GM21367 (cell line): ENCODE data around the gene LTBP1.

Experiments used
- ATAC-seq: cut with Tn5 transposase; IDR thresholded peaks from one replicate; pipeline ENCODE4 v1.9.1; 2021; ENCODE audit not compliant: unreplicated experiment

Gene LTBP1

DNA sequence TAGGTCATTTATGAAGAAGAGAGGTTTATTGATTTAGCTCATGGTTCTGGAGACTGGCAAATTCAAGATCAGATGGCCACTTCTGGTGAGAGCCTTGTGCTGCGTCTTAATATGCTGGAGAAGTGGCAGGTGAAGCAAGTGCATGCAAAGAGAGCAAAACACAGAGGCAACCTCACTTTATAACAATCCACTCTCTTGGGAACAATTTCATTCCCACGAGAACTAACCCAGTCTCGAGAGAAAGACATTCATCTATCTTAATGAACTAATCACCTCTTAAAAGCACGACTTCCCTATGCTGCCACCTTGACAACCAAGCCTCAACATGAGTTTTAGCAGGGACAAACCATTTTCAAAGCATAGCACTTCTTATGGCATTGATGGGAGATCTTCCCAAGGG, 343.2 kb downstream of the LTBP1 start:
- no peak for ATAC-seq

DNA sequence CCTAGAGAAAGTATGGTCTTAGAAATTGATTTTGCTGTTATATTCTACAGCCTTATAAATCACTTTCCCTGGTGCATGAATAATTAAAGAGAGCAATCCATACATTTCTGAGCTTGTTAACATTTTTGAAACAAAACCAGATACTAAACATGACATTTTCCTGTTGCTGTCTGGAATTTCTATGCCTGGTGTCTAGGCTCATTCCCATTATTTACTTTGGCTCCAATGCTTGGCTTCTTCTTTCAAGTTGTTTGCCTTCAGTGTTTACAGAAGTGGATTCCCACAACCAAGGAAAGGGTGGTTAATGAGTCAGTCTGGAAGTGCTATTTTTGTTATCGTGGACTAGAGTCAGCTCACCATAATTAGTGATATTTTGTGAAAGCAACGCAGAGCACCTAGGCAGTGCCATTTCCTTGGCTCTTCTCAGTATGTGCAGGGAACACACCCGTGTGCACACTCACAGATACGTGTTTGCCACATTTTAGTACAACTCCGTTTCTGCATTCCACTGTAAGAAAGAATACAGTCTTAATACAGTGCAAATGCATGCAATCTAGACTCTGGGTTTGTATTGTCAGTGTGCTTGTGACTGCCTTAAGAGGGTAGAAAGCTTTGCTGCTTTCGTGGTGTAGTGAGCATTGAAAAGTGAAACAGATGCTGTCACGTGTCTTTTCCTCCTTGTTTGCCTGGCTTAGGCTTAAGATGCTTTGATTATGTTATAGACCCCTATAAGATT, 344.7 kb downstream of the LTBP1 start:
- no peak for ATAC-seq

DNA sequence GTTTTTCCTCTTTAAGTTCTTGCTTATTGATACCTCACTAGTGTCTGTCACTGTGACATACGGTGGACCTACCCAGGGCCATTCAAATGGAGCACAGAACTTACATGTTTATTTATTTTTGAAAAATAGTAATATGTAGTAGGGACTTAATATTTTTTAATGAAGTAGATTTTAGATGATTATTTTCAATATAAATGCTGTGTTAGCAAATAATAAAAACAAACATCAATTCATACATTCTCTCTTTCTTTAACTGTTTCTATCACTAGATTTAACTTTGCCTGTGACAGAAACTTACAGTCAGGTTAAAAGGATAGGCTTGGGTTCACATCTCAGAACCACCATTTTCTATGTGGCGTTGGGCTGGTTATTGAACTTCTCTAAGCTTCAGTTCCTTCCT, 345.3 kb downstream of the LTBP1 start:
- no peak for ATAC-seq

DNA sequence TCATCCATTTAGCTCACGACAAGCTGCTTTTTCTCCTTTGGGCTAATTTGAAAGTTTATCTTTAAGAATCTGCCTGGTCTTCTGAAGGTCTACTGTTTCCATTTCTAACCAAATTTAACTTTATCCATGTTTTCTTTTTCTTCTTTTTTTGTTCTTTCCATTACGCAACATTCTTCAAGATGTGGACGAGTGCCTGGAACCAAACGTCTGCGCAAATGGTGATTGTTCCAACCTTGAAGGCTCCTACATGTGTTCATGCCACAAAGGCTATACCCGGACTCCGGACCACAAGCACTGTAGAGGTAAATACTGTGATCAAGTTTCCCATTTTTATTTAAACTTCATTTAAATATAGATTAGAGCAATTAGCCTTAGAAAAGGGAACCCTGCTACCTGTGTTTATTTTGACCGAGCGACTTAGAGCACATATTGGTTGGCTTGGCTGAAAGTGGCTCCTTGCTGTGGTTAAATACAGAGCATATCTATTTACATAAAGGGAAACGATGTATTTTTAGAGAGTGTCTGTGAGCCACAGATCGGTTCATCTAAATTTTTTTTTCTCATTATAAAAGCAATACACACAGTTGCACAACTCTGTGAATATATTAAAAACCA, 346.3 kb downstream of the LTBP1 start:
- ATAC-seq: no peak

DNA sequence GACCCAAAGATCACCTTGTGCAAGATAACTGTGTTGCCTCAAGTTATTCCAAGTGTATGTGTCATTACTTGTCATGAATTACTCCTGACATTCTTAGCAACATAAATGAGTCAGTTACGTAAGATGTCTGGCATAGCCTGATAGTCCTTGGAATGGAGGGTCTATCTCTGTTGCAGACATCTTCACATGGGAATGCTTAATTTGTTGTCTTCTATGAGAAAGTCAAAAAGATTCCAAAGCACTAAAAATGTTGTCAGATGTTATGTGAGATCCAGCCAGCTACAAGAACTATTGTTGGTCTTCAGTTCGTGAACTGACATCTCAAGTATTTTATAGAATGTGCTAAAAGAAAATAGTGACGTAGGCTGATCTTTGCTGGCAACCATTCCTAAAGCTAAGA, 351.5 kb downstream of the LTBP1 start:
- no peak for ATAC-seq

DNA sequence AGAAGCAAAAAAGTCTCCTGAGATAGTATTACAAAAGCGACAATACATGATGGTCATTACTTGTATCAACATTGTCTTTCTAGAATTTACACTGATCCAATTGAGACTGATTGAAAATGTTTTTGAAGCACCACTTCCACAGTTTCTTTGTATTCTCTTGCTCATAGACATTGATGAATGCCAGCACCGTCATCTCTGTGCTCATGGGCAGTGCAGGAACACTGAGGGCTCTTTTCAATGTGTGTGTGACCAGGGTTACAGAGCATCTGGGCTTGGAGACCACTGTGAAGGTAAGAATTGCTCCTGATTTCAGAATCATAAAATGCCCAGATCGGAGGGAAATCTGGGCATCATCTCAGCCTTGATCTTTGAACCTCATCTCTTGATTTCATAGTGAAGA, 354.6 kb downstream of the LTBP1 start:
- no peak for ATAC-seq

DNA sequence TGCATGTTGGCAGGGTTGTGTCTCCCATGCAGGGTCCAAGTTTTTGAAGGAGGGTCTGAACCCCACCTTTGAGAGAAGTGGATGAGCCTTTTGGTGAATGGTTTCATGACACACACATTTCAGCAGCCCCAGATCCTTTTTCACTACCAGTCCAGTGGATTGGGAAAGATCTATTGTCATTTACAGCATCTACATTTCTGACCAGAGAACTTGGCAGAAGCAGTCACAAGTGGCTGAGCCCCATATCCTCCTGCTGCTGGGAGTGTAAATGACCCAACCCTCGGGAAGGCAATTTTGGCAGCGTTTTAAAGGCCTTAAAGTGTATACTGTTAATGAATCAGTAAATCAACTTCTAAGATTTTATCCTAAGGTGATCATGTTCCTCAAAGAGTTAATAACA, 355.6 kb downstream of the LTBP1 start:
- ATAC-seq: no peak

DNA sequence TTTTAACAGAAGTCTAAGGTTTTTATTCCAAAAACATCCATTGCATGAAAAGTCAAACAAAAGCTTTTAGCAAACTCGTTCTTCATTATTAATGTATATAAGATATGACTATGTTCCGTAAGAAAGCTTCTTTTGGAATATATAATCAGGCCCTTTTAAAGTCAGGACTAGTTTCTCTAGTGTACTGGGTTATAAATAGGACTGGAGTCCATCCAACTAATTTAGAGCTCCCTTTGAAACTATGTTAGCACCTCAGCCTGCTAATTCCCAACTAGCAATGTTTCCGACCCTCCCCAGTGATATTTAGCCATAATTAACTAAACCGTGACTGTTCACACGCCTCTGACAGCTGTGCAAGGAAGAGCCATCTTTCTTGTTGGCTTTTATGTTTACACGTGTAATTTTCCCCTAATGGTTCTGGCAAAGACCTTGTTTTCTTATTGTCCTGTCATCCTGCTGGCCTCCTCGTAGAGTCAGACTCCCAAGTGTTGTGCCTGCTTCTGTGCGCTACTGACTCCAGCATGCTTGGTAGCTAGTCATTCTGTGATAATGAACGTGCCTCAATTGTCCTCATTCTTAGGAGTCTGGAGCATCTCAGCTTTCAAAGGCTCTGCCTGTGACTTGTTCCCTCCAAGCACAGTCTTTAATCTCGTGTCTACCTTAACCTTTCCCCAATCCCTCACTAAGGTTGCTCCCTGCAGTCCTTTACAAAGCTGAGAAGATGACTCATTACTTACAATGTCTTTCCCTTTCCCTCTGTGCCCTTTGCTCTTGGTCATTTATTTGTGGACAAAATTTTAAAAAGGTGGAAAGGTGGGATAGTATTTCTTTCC, 357.5 kb downstream of the LTBP1 start:
- ATAC-seq: no peak

DNA sequence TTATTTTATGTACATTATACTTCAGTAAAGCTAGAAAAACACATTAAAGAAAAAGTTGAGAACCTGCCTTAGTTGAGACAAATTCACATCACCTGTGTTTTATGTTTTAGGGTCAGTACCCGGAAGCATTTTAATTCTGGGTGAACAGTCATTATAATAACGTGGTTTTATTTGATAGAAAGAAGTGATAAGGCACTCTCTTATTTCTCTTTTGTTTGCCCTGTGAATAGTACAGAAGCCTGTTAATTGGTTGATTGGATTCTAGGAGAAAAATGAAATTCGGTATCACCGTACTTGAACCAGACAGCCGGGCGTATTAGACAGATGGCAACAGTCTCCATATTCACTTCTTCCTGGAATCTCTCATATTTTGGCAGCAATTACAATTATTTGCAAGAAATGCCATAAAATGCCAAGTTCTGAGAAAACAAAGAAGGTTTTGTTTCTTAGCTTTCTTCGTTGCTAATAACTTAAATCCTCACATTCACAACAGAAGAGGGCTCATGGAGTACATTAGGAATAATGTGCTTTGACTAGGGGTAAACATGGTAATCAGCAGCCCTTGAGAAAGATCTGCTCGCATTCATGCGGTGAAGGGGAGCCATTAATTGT, 361.0 kb downstream of the LTBP1 start:
- ATAC-seq: no peak

DNA sequence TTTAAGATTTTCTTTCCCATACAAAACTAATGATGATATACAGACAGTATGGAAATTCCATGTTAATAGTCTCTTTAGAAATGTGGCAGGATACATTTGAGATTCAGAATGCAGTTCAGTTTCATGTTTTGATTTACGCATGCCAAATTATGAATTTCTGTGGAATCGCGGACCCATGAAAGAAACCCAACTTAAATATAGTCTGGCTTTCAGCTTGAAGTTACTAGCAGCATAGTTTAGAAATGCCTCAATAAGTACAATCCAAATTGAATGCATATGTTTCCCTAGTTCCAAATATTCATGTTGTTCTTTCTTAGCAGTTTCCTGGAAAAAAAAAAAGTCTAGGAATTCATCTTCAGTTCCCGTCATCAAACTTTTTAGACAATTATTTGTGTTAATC, 365.6 kb downstream of the LTBP1 start:
- ATAC-seq: no peak

DNA sequence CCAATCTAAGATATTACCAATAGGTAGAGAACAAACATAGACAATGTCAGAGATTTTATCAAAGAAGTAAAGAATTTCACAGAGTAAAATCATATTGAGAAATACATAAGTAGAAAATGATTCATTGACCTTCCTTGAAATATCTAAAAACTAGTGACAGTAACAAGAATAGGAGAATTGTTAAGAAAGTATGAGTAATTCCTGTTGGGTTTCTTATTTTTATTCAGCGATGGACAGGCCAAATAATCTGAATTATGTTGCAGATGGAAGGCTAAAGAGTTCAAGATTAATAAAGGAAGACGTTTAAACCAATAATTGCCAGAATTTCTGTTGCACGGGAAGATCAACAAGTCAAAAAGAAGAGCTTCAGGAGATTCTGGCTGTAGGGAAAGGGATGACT, 366.3 kb downstream of the LTBP1 start:
- ATAC-seq: no peak

DNA sequence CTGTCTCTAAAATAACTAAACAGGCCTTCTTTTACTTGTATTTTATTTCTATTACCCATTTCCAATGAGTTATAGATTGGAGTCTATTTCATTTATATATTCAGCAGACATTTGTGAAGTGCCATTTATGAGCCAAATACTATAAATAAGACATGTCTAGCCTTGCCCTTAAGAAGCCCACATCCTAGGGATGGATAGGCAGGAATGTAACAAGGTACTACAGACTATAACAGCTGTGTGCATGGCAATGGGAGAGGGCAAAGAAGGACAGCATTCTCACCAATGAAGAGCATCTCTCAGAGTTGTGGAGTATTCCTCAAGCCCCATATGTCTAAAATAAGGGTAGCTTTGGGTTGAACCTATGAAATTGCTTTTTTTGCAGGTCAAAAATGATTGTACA, 367.8 kb downstream of the LTBP1 start:
- ATAC-seq: no peak

DNA sequence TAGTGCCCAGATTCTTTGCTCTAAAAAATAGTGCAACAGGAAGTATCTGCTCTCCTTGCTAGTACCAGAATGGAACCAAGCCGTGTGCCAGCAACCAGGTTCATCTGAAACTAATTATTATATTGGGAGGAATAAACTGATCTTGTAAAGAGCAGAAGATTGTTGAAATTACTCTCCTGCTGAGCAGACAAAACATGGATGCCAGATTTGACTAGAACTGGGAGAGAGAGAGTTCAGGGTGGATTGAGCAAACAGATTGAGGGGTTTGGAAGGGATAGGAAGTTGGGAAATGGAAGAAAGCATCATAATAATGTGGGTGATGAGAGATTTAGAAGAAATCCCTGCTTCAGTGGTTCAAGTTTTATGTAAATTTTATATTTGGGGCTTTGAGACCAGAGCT, 369.6 kb downstream of the LTBP1 start:
- ATAC-seq: no peak

DNA sequence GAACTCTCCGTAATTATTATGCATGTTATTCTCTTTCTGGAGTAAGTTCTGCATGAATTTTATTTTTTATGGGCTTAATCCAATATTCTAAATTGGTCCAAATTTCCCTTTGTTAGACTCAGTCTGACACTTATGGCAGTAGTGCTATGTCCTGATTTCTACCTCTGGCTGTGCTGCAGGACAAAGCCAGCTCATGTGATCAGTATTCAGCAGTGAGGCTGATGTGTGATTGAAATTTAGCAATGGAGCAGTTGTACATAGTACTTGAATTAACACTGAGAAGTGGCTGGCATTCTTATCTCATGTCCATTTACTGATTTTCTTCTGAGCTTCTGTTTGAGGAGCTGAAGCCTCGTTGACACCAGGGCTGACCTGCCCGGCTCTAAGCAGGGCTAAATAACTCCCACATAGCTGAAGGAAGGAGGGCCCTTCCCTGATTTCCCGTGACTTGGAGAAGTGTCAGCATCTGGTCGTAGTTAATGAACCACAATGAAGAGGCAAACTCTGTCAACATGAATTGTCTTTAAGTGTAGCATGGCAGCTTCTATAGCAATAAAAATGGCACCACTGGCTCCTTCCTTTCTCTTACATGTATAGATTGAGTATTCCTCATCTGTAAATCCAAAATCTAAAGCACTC, 370.7 kb downstream of the LTBP1 start:
- ATAC-seq: no peak

DNA sequence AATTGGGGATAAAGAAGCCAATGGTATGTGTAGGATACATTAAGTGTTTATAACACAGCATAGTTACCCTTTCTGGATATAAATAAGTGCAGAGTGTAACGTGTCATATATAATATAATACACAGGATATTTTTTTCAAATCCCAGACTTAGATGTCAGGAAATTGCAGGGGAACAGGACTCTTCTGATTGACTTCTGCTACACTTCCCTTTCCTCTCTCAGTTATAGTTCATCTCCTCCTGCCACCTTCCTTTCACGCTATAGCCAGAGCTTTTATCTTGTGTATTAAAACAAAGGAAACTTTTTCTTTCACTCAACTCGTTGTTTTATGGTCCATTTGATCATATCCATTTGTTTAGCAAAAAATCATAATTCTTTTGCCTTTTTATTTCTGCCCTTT, 371.7 kb downstream of the LTBP1 start:
- no peak for ATAC-seq

DNA sequence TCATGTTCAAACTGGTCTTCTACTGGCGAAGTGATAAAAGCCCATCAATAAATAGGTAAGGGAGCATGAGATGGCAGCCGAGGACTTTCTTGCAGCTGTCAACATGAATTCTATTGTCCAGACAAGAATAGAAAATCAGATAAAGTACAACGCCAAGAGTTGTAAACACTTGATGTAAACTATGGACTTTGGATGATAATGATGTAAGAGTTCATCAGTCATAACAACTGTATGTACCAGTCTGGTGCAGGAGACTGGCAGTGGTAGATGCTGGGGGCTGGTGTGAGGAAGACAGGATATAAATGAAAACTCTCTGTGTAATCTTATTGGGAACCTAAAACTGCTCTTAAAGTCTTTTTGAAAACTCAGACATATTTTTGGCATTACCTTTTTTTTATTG, 373.8 kb downstream of the LTBP1 start:
- no peak for ATAC-seq

DNA sequence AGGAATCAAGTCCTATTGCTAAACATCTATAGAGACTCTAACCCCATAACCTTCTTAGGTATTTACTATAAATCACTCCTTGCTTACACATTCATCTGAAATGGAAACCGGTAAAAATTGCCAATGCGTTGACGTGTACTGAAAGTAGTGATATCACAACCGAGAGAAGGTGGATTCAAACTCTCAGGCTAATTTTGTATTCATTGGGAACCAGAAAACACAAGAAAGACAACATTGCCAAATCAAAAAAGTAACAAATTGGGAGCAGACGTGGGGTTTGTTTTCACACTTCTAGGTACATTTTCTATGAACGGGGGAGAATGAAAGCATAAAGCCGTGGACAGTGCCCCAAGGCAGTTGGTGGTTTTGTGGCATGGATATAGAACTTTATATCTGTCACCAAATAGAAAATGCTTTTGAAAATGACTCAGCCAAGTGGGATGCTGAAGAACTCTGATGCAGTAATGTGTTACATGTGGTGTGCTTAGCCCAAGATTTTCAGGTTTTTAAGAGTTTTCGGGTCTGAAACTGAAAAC, 374.6 kb downstream of the LTBP1 start:
- ATAC-seq: no peak

DNA sequence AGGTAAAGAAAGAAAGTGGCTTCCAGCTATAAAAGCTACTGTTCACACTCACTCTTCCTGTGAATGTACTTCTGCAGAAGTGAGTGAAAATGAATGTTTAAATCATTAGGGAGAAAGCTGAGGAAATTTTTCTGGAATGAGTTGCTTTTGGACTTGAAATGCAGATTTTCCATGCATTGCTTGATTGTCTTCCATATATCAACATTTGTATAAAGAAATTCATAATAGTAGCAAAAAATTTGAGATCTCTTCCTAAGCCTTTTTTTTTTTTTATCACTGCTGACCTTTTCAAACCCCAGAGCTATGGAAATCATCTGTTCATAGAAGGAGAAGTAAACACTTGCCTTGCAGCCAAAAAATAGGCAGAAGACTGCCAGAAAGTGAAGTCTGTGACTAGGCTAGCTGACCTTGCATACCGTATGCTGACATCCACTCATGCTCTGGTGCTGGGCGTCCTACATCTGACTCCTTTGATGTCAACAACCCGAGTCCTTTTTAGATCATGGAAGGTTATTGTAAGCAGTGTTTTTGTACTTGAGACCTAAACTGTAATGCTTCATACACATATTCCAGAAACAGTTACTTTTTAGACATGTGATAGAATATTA, 375.2 kb downstream of the LTBP1 start:
- ATAC-seq: no peak

DNA sequence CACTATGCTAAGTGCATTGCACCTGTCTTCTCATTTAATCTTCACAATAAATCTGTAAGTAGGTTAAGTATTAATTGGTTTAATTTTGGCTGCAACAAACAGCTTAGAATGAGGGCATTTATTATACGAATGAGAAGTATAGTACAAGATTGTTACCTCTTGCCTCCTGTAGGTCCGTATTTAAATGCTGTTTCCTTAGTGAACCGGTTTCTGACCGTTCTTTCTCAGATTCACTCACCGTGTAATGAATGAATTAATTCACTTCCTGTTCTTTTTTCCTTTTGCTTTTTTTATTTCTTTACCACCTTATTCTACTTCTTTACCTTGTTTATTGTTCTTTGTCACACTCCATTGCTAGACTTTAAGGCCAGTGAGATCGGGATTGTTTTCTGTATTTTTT, 375.9 kb downstream of the LTBP1 start:
- no peak for ATAC-seq

DNA sequence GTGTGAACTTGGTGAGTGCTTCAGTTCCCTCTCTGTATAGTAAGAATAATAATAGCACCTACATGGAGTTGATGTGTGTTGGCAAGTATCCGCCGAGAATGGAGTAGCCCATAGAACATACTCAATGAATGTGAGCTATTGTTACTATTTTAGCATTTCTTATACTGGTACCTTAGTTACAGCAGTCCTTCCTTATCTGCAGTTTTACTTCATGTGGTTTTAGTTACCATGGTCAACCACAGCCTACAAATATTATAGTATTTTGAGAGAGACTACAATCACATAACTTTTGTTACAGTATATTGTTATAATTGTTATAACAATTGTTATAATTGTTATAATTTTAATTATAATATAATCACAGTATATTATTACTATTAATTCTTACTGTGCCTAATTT, 377.2 kb downstream of the LTBP1 start:
- no peak for ATAC-seq

DNA sequence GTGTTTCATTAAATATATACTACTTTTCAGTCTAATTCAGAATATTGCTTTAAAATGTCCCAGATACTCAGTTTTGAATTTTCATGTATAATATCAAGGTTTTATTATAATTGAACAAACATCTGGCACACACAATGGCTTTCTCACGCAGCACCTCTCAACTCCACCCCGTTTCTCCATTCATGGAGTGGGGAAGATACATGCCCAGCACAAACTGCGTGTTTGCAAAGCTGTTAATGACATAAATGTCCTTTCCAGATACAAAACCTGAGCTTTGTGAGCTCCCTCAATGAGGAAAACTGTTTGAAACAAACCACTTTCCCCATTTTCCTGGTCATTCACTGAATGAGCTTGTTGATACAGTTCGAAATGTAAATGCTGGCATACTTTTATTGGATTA, 379.3 kb downstream of the LTBP1 start:
- no peak for ATAC-seq
